ENCODE results near the gene CBX4.

CBX4 gene

DNA sequence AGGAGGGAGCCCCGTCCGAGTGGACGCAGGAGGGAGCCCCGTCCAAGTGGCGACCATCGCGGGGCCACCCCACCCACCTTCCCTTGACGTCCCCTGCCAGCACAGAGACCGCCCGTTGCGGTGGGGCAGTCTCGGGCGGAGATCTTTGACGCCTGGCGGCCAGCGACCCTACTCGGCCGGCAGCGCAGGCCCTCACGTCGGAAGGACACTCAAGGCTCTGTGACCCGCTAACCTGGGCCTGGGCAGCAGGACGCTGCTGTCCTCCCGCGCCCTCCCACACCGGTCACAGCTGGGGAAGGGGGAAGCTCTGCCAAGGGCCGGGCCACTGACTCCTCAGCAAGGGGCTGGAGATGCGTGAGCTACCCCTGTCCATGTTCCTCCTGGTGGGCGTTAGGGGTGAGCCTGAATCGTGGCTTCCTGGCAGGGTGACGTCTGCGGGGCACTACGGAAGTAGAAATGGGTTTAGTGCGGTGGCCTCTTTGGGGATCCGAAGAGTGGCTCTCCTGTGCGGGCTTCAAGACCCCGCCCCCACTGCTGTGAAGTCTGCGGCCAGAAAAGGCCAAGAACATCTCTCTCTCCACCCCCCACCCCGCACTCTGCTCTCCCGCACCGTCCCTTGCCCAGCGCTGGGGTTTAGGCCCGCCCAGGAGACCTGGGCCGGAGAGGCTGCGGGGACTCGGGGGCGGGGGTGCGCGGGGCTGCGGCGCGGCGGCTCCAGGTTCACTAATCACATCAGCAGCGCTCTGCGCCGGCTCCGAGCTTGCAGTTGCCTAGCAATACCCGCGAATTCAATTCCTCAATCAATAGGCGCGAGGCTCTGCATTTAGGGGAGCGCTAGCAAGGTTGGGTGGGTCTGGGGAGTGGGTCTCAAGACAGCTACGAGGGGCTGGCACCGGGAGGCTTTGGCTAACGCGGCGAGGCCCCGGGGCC lies 48.2 kb downstream of the CBX4 start:
- H3K4me3 ChIP-seq (ENCODE audit: control insufficient read depth, low read depth, low read length) = no peak overlapping the region
- DNase-seq (ENCODE audit: low read depth) = no peak
- TF ChIP-seq, protein P1, sequence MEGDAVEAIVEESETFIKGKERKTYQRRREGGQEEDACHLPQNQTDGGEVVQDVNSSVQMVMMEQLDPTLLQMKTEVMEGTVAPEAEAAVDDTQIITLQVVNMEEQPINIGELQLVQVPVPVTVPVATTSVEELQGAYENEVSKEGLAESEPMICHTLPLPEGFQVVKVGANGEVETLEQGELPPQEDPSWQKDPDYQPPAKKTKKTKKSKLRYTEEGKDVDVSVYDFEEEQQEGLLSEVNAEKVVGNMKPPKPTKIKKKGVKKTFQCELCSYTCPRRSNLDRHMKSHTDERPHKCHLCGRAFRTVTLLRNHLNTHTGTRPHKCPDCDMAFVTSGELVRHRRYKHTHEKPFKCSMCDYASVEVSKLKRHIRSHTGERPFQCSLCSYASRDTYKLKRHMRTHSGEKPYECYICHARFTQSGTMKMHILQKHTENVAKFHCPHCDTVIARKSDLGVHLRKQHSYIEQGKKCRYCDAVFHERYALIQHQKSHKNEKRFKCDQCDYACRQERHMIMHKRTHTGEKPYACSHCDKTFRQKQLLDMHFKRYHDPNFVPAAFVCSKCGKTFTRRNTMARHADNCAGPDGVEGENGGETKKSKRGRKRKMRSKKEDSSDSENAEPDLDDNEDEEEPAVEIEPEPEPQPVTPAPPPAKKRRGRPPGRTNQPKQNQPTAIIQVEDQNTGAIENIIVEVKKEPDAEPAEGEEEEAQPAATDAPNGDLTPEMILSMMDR (conservative IDR thresholded peaks at IDR 0.05; ENCODE audit: control insufficient read depth, insufficient read depth, low read depth, low read length) = no peak

DNA sequence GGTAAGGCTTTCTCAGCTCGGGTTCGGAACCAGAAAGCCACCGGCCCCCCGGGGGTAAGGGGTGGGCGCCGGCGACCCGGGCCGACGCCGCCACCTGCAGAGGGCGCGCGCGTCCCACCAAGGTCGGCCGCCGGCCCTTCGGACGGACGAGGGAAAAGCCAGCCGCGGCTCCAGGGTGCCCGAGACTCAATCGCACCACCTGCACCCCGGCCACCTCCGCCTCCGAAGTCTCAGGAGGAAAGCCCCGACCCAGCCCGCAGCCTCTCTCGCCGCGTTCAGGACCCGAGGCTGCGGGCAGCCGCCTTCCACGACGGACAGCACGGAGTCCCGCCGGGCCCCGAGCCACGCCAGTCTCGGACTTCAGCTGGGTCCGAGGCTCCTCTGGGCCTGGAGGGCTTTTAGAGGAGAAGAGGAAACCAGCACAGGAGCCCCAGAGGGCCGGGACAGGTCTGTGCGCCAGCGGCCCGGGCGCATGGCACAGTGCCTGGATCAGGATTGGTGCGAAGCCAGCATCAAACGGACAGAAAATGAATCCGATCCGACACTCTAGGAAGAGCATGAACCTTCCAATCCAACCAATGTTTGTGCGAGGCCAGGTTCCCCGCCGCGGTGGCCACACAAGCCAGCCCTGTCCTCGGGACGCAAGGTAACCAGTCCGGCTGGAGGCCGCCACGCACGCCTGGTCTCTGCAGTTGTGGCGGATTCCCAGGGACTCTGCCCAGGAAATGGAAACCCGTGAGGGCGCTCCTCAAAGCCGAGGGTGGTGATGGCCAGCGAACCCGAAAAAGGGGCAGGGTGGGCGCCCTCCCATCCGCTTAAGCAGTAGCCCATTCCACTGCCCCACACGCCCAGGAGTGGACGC lies 49.1 kb downstream of the CBX4 start:
- TF ChIP-seq, protein P1 (conservative IDR thresholded peaks at IDR 0.05; ENCODE audit: control insufficient read depth, insufficient read depth, low read depth, low read length) = no peak
- DNase-seq (ENCODE audit: low read depth) = no peak
- no peak overlapping the region for H3K4me3 ChIP-seq (ENCODE audit: control insufficient read depth, low read depth, low read length)

DNA sequence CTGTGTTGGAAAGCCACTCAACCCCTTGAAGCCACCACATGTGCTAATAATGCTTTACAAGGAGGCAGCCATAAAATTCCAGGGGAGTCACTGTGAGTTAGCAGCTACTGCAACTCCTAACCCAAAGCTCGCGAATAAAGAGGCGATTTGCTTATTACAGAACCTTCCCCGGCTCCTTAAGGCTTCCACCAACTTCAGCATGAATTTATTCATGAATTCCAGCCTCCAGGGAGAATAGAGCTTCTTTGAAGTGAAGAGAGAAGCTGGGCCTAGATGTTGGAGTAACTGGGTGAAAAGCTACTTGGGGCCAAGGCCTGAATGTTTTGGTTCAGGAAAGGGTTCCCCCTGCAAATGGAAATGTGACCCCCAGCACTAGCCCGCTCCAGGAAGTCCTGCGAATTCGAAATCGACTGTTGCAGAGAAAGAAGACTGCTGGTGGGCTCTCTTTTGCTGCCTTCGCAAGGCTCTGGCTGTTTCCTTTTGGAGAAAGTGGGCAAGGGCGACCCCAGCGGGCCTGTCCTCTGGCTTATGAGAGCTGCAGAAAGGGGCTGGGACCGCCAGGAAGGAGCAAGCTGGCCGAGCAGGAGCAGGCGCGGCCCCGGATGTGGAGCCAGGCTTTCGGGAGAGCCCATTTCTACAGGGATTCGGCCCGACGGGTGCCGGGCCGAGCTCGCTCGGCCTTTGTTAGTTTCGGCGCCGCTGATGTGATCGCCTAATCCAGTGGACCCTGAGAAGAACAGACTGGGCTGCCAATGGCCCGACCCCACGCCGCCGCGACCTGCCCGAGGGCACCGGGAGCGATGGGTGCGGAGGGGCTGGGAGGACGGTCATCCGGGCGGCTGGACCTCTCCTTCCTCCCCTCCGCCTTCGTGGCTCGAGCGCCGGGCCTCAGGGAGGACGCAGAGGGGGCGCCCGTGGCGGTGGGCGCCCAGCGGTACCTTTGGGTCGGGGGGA lies 50.0 kb downstream of the CBX4 start:
- no peak overlapping the region for H3K4me3 ChIP-seq (ENCODE audit: control insufficient read depth, low read depth, low read length)
- TF ChIP-seq, protein P1 (conservative IDR thresholded peaks at IDR 0.05; ENCODE audit: control insufficient read depth, insufficient read depth, low read depth, low read length) = no peak
- no peak for DNase-seq (ENCODE audit: low read depth)

DNA sequence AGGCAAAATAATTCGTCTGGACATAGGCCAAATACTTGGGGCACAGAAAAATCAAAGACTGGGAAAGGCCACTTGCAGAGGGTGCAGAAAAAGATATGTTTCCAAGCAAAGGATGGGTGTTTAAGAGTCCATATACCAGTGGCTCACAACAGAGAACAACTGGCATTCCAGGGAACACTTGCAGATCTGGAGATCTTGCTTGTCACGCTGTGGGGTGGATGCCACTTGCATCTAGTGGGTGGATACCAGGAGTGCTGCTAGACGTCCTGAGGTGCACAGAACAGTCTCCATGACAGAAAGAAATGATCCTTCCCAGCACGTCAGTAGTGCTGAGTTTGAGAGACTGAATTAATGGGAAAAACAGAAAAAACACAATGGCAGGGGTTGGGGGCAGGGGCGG lies 50.8 kb downstream of the CBX4 start:
- no peak for DNase-seq (ENCODE audit: low read depth)
- TF ChIP-seq, protein P1 (conservative IDR thresholded peaks at IDR 0.05; ENCODE audit: control insufficient read depth, insufficient read depth, low read depth, low read length) = no peak
- H3K4me3 ChIP-seq (ENCODE audit: control insufficient read depth, low read depth, low read length) = no peak overlapping the region

DNA sequence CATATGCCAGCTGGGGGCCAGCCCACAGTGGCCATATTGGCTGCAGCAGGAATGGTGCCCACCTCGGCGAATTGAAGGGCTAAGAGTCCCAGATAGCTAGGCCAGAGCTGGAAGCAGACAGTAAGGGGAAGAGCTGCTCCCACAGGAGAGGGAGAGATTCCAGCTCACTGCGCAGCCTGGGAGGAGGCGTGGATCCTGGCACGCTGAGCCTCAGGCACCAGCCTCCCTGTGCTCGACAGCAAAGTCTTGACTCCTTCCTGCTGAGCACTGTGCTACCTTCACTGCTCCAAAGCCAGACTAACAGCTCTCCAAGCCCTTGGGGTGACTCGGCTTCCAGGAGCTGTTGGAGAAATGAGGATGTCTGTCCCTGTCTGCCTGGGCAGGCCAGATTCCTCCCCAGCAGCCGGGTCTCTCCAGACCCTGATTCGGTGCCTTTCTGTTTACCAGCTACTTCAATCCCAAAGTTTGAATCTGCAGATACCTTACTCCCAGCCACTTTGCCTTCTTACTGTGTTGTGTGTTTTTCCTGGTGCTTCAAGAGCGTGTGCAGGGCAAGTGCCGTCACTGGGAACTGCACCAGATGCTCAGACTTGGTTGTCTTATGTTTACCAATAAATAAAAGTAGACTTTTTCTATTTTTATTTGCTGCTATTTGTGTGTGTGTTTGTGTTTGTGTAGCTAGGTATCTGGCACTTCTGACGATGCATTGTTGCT lies 52.2 kb downstream of the CBX4 start:
- H3K4me3 ChIP-seq (ENCODE audit: control insufficient read depth, low read depth, low read length) = no peak overlapping the region
- TF ChIP-seq, protein P1 (conservative IDR thresholded peaks at IDR 0.05; ENCODE audit: control insufficient read depth, insufficient read depth, low read depth, low read length) = no peak
- no peak for DNase-seq (ENCODE audit: low read depth)

Data from fibroblast of mammary gland (primary cell).